SK-N-MC (cell line): Measurements from ENCODE around the gene ELMO1.

Experiments
- EZH2 ChIP-seq: fragments of 200-600 bp; sonication (generic); IDR thresholded peaks from one replicate; pipeline ENCODE4 v1.6.1; 2017; ENCODE audit warnings: antibody characterized with exemption
- POLR2AphosphoS5 ChIP-seq: IDR thresholded peaks from 2 replicates; pipeline ENCODE4 v1.6.1; 2012; ENCODE audit warnings: mild to moderate bottlenecking, low read depth, low read length, borderline replicate concordance

DNA sequence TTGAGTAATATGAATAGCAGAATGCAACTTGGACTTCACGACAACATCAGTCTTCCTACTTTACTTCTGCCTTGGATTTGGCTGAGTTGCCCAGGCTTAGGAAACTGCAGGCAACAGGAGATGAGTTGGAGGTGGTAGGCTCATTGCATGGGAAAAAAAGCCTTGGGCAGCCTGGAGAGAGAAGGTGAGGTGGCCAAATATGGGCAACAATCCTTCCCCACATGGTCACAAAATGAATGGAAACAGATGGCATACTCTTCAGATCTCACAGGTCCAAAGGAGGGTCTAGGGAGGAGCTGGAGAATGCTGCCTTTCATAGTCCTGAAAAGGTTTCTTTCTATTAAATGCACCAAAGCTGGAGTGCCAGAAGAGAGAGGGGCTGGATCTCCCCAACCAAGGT, 595.7 kb downstream of the ELMO1 start:
- TF ChIP-seq POLR2AphosphoS5 (no peak), EZH2 (no peak)
